T follicular helper cell (primary cell): ENCODE results near the gene DNAJB14.
"Not testable (repeated sequence)": the region's sequence is repeated elsewhere in the genome, so short reads cannot be mapped to it uniquely, and the experiment has no call there.

Experiments used
- DNase-seq: peaks from one replicate; pipeline ENCODE4 v3.0.0-alpha.2; 2020; ENCODE audit warnings: low read depth
- total RNA-seq, 2 experiments: gene quantifications; one replicate each; lab custom pipeline; 2026; lab: John Stamatoyannopoulos, UW

DNAJB14 gene
- total RNA-seq, result 77.1 to 120 reads per million in 2 experiments

DNA sequence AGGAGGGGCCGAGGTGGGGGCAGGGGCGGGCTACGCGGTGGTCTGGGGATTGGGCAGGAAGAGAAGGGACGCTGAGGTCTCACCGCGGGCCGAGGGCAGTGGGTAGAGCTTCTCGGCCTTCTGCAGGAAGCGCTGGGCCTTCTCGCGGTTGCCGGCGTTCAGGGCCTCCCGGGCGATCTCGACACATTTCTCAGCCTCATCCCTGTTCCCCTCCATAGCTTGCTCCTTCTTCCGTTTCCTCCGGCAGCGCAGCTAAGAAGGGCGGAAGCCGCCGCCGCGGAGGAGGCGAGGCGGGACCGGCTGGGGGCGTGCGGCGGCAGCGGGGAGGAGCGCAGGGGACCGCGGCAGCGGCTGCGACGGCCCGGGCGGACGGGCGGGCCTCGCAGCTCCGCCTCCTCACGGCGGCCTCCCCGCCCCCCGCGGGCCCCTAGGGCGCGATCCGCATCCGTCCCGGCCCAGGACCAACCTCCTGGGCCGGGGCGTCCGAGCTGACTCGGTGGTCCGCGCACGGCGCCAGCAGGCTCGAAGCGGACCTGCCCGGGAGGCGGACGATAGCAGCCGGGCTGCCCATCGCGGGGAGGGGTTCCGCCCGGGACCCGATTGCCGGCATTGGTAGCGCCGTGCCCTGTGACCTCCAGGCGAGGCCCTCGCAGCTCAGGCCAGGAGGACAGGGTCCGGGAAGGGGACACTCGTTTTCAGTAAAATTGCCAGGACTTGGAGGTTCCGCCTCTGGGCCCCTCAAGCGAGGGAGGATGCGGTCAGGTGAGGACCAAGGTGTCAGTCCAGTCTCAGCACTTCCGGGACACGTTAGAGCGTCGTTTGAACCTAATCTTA is at the start of gene DNAJB14:
TSS of gene DNAJB14 (minus strand) at position 263 of the 834 bp plus-strand sequence. CDS start at position 216, 47 bp downstream.
- peak; percentile 74 for DNase-seq

DNA sequence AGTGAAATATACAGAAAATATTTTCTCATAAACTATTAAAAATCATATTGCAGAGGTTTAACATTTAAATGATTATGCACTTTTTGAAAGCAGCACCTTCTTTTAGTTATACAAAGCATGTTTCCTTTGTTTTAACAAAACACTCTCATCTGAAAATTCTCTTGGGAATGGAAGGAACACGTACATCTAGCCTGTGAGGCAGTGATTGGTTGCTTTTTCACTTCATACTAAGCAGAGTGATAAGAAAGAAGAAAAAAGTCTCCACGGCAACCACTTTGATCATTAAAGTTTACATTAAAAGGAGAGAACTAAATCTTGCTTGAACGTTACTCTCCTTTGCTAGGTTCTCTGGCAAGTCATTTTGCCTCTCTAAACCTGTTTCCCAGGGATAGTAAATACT is 45.3 kb upstream of the DNAJB14 start:
- no peak for DNase-seq

DNA sequence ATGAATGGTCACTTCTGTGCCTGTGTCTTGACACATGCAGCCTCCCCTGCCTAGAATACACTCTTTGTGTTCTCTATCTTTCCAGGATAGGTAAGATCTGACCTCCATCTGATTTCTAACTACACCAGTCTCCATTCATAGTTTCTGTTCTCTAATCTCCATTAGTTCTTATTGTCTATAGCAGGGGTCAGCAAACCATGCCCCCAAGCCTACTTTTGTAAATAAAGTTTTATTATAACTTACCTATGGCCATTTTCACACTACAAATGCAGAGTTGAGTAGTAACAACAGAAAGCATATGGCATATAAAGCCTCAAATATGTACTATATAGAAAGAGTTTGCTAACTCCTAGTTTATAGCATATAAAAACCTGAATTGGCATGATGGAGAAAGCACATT is 41.3 kb upstream of the DNAJB14 start:
- DNase-seq, result no peak

- no peak for DNase-seq
Observed at GRCh38 chr4:99986792-99987191, 40.4 kb upstream of the DNAJB14 start.

- DNase-seq, result no peak
Observed at GRCh38 chr4:99983289-99983943, 37.0 kb upstream of the DNAJB14 start.

- DNase-seq, result no peak
Observed at GRCh38 chr4:99979872-99980271, 33.5 kb upstream of the DNAJB14 start.

DNA sequence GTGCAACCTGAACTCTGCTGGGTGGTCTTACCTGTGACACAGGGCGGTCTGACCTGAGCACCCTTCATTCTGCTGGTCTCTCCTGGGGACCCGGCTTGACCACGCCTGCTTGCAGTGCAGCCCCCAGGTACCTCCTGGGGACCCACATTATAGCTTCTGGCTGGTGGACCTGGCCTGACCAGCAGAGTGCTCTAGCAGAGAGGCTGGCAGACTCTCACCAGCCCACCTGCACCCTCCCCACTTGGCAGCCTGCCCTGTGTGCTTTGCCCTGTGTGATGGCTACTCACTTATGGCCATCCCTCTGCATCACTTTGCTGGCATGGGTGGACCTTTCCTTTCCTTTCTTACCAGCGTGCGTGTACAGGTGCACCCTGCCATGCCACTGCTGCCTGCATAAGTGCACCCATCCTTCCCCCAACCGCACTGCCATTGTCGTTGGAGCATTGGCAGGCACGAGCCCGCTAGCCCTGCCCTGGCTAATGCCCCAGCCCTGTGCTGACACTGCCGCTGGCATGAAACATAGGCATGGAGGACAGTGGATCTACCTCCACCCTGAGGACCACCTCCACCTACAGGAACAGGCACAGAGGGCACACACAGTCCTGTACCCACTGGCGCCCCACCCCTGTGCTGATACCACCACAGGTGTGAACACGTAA is 25.2 kb upstream of the DNAJB14 start:
- DNase-seq, result no peak

DNA sequence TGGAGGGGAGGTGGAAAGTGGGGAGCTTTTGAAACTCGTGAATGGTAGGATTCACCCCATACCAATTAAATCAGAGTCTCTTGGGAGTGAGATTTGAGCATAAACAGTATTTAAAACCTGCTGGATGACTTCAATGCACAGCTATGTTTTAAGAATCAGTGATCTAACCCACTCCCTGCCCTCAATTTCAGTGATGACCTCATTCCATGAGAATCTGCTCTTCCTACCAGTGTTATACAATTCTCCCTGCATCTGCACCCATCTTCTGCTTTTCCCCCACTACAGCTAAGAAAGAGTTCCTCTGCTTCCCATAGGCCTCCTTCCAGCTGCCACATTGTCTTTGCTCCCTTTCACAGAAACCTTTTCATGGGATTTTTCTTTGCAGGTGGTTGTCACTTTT is 21.9 kb upstream of the DNAJB14 start:
- DNase-seq, result no peak

- no peak for DNase-seq
Observed at GRCh38 chr4:99966692-99967091, 20.3 kb upstream of the DNAJB14 start.

- DNase-seq, result no peak
Observed at GRCh38 chr4:99965674-99966350, 19.4 kb upstream of the DNAJB14 start.

DNA sequence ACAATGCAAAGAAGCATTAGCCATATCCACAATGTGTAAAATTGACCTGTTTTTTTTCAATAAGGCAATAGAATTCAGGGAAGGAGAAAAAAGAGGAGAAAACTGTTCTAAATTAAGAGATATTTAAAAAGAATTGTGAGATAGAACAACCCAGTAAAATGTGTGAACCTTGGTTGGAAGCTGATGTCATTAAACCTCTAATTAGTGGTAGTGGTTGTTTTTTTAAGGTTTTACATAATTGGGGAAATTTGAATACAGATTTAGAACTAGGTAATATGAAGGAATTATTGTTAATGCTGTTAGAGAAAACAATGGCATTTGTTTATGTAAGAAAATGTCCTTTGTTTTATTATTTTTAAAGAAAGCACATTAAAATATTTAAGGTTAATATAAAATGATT is 18.8 kb upstream of the DNAJB14 start:
- DNase-seq, result no peak

DNA sequence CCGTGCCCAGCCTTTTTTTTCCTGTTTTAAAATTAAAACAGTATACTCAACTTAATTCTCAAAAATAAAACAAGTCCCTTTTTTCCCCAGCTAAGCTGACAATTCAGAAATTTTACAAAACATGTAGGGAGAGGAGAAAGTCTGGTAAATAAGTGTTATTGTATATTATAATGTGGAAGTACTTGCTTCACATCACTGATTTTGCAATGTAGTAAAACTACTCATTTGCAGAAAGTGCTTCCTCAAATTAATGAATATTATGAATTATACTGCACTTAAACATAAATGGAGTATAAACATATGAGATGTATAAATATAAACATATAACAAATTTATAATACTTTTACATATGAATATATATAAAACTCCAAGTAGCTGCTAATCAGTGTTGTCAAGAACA is 15.3 kb upstream of the DNAJB14 start:
- DNase-seq, result no peak

- no peak for DNase-seq
Observed at GRCh38 chr4:99960648-99961047, 14.2 kb upstream of the DNAJB14 start.

DNA sequence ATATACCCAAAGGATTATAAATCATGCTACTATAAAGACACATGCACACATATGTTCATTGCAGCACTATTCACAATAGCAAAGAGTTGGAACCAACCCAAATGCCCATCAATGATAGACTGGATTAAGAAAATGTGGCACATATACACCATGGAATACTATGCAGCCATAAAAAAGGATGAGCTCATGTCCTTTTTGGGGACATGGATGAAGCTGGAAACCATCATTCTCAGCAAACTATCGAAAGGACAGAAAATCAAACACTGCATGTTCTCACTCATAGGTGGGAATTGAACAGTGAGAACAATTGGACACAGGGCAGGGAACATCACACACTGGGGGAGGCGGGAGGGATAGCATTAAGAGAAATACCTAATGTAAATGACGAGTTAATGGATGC is 11.8 kb upstream of the DNAJB14 start:
- DNase-seq, result not testable (repeated sequence)

- no peak for DNase-seq
Observed at GRCh38 chr4:99950913-99951254, 4.5 kb upstream of the DNAJB14 start.

- DNase-seq, result peak; percentile 97
Observed at GRCh38 chr4:99949999-99950912, 3.8 kb upstream of the DNAJB14 start, which contains the start of gene H2AZ1. H2AZ1 (minus strand) TSS chr4:99950275; CDS start chr4:99950170, 105 bp downstream.

GRCh38 chr4:99949034-99949998 is 2.9 kb upstream of the DNAJB14 start:
- peak; percentile 86 for DNase-seq

- no peak for DNase-seq
Observed at GRCh38 chr4:99947608-99948007, 1.2 kb upstream of the DNAJB14 start.

- DNase-seq, result no peak
Observed at GRCh38 chr4:99947190-99947578, 766 bp upstream of the DNAJB14 start.
